ENCODE measurements around the gene SLC39A9.

Gene SLC39A9, protein sequence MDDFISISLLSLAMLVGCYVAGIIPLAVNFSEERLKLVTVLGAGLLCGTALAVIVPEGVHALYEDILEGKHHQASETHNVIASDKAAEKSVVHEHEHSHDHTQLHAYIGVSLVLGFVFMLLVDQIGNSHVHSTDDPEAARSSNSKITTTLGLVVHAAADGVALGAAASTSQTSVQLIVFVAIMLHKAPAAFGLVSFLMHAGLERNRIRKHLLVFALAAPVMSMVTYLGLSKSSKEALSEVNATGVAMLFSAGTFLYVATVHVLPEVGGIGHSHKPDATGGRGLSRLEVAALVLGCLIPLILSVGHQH

GRCh38 chr14:69398053-69398817 is at the start of gene SLC39A9, which contains the start of gene ERH:
Gene SLC39A9, plus strand, starts transcription at chr14:69398692. Its CDS starts 678 bp downstream, at chr14:69399370.
Gene ERH, minus strand, starts transcription at chr14:69398299. Its CDS starts 66 bp downstream, at chr14:69398233.
- DNase-seq: peak; percentile 100

DNA sequence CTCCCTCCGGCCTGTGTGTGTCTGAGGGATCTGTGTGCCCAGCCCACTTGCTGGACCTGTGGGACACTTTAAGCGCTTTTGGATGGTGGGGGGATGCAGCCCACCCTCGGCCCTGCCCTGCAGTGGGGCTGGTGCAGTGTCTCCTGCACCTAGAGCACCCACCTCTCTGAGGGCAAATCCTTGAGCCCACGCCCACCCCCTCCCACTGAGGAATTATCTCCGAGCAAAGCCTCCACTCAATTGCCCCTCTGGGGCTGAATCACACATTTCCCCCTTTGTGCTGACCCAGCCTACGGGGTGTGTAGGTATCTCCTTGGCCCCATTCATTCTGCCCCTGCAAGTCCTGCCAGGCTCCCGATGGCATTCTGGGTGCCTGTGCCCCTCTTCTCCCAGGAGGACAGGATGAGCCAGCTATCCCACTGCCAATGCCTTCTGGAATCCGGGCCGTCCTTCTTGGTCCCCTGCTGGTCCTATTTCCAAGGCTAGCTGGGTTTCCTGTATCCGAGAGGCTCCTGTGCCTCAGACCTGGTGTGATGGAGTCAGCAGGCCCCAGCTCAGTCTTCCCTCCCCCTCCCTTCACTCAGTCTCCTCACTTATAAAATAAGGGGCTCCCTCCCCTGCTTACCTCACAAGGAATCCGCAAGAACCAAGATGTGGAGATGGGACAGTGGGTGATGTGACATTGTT is 49.3 kb upstream of the SLC39A9 start:
- no peak for DNase-seq

GRCh38 chr14:69350892-69351291 is 47.6 kb upstream of the SLC39A9 start:
- no peak for DNase-seq

DNA sequence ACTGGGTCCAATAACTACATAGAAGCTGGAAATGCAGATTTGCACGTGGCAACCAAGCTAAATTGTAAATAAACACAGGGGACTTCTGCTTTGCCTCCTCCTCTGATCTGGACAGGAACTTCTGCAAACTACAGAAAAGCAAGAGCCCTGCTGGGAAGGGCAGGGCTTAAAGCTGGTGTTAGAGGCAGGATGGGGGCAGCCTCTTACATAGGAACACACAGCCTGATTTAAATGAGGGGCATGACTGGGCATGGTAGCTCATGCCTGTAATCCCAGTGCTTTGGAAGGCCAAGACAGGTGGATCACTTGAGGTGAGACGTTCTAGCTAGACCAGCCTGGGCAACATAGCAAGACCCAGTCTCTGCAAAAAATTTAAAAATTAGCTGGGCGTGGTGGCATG is 47.1 kb upstream of the SLC39A9 start:
- no peak for DNase-seq

GRCh38 chr14:69351911-69352310 is 46.6 kb upstream of the SLC39A9 start:
- no peak for DNase-seq

DNA sequence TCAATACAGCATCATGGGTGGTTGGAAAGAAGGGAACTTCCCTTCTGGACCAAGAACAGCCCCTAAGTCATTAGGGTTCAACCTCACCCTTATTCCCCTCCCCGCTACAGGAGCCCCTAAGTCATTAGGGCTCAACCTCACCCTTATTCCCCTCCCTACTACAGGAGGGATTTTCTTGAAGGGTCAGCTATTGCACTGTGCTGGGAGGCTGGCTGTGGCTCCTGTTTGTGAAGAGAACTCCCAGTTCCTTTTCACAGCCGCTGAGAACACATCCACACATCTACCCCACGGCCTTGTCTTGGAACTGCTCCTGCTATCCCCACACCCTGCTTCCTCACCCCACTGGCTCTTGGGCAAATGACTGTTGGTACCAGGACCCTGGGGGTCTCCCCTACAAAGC is 45.3 kb upstream of the SLC39A9 start:
- no peak for DNase-seq

- no peak for DNase-seq
Measured at GRCh38 chr14:69354383-69355153, 43.9 kb upstream of the SLC39A9 start.

GRCh38 chr14:69355154-69355597 is 43.3 kb upstream of the SLC39A9 start:
- DNase-seq: no peak

DNA sequence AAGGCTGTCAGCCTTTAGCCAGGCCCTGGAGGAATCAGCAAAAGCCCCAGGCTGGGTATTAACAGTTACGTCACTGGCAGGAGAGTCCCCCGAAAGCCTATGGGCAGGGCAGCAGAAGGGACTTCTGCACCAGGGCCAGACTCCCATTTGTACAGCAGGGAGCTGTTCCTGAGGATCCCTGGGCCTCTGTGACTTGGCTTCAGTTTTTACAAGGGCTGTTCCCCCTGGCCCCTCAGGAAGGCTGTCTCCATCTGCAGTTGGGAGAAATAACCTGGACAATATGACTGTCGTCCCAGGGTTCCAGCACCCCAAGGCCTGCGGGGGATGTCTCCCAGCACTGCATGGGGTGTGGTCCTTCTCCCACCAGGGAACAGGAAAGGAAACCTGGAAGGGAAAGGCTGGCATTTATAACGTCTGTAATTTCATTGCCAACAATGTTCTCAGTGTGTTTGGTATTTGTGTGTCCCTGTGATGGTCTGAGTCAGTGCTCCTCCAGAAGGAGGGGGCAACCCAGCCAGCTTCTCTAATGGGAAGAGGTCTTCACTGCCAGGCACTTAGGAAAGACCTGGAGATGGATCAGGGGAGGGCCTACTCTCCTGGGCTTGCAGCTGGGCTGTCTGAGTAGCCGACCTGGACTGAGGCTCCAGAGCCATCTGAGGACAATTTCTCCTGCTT is 42.7 kb upstream of the SLC39A9 start:
- no peak for DNase-seq

DNA sequence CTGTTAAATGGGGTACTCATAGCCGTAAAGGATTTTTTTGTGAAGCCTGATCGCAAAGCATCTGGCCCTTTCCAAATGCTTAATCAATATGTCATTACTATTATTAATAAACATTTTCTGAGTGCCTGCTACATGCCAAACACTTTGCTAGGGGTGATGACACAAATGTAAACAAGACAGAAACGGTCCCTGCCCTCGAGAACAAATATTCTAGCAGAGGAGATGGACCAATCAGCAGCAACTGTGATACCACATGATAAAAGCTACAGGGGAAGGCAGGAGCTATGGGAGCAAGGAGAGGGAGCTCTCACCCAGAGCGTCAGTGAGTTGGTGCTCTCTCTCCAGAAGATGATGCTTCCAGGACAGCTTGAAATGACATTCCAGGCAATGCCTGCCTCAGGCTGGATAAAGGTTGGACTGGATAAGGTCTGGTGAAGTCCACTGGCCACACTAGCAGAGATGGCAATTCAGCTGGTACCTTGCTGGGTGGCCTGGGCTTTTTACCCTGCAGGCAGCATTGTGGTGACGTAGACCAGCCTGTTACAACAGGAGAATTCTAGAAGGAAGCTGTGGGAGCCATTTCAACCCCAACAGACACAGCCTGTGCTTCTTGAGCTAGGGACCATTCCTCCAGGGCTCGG is 41.5 kb upstream of the SLC39A9 start:
- no peak for DNase-seq

- no peak for DNase-seq
Measured at GRCh38 chr14:69357544-69358200, 40.8 kb upstream of the SLC39A9 start.

DNA sequence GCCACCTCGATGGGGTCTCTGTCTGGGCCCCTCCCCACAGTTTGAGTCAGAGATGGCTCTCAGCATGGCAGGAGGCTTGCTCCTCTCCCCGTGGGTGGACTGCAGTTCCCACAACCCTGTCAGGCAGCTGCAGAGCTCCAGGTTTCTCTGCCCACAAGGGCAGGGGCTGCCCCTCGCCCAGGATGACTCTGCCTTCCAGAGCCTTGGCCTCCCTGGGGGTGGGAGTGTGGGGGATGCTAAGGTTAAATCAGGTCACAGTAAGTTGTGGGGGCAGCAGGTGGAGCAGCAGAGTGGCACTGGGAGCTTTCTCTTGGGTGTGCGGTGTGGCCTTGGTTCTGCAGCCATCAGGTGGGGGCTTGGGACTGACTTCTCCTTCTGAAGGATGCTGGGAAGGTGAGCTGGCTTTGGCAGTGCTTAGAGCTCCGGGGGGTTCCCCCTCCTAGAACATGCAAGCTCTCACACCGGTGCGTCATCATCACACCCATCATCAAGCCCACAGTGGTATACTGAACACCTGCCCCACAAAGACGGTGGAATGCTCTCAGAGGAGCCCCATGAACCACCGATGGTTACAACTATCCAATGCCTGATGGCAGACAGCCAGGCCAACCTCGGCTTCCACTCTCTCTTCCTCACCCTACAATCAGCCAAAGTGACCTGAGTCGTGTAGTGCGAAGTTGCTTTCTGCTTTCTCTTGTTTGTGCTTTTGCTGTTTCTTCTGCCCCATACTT is 40.1 kb upstream of the SLC39A9 start:
- DNase-seq: no peak

DNA sequence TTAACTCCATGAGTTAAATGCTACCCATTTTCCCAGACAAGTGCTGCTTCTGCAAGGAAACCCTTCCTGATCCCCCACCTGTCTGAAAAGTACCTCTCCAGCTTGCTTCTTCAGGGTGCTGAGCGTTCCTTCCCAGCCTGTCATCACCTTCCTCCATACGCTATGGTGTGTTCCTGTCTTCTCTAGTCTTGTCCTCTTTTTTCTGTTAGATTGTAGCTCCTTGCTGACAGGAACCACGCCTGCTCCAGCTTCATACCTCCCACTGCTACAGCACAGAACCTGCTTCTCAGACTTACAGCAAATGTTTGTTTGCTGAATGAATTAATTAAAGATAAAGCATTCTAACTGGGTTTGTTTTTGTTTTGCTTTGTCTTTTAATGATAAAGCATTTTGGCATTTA is 39.5 kb upstream of the SLC39A9 start:
- no peak for DNase-seq

DNA sequence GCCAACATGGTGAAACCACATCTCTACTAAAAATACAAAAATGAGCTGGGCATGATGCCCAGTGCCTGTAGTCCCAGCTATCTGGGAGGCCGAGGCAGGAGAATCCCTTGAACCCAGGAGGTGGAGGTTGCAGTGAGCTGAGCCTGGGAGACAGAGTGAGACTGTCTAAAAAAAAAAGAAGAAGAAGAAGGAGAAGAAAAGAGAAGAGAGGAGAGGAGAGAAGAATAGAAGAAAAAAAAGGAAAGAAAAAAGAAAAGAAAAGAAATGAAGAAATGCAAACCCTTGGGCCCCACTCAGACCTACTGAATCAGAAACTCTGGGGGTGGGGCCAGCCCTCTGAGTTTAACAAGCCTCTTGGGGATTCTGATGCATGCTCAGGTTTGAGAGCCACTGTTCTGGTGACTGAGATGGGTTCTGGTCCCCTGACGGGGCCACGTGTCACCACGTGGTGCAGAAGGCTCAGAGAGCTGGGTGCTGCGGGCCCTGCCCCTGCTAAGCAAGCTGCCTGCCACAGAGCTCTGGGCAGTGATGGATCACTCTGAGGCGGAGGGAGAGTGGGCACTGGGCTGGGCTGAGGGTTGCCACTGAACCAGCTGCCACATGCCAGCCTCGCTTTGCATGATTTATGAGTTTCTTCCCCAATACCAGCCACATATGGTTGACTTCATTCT is 37.9 kb upstream of the SLC39A9 start:
- DNase-seq: no peak

GRCh38 chr14:69363055-69363454 is 35.4 kb upstream of the SLC39A9 start:
- DNase-seq: no peak

DNA sequence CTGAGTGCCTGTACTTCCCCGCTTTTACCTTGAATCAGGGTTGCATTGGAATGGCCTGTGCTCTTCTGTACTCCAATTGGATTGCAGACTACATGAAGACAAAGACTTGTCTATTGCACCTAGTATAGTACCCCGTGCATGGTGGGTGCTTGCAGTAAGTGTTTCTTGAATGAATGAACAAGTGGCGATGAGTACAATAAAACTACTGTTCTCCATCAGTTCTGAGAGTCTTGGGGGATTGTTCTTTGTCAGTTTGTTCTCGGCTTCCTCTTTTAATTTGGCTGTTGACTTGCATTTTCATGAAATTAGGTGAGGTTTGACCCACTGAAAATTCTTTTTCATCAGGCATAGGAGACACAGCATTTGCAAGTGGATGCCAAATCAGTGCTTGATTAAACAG is 34.5 kb upstream of the SLC39A9 start:
- DNase-seq: no peak

- DNase-seq: no peak
Measured at GRCh38 chr14:69364378-69364777, 34.1 kb upstream of the SLC39A9 start.

DNA sequence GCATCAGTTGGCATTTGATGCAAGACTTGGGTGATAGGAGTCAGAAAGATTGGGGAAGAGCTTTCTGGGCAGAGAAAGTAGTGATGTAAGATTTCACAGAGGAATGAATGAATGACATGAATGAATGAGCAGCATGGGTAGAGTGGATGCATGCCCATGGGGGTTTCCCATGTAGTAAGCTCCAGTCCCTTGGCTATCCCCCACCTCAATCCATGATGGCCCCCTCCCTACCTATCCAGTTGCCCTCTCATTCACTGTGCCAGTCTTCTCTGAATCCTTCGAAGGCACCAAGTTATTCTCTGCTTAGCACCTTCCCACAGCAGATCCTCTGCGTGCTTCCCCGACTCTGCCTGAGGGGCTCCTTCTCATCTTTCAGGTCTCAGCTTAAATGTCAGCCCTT is 32.4 kb upstream of the SLC39A9 start:
- no peak for DNase-seq

DNA sequence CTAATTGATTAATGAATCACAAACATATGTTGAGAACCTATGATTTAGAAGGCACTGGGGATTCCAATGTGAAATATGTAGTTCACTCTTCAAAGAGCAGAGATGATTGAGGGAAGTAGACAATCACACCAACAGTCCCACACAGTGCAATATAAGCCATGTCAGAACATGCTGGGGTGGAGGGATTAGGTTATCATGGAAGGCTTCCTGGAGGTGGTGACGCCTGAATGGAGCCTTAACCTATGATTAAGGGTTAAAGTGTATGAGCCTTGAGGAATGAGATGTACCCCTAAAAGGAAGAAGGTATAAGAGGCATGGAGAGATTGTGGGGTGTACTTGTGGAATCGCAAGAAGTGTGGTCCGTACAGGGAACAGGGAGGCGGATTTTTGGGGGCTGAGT is 31.7 kb upstream of the SLC39A9 start:
- no peak for DNase-seq

DNA sequence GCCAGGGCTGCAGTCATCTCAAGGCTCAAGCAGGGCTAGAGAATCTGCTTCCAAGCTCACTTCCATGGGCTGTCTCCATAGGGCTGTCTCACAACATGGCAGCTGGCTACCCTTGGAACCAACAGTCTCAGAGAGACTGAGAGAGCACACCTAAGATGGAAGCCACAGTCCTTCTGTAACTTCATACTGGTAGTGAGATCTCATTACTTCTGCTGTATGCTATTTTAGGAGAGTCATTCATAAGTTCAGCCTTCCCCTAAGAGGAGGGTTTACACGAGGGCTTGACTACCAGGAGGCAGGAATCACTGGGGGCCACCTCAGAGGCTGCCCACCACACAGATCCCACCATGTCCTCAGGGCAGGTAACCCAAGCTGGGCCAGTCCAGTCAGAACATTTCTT is 30.1 kb upstream of the SLC39A9 start:
- no peak for DNase-seq
